Glomerular visceral epithelial cell (primary cell): Measurements from ENCODE around the gene COL9A2.
A peak's percentile ranks its signal among the peaks of the same experiment; 100 is the strongest.

Experiments
- DNase-seq: peaks from one replicate; pipeline ENCODE4 v3.0.0-alpha.2; 2016; ENCODE audit errors: extremely low spot score

The COL9A2 gene

GRCh38 chr1:40303051-40303771 lies 13.9 kb downstream of the COL9A2 start:
- no peak for DNase-seq

- no peak for DNase-seq
These were observed 14.6 kb downstream of the COL9A2 start for GRCh38 chr1:40302475-40302874.

- no peak for DNase-seq
These were observed 15.4 kb downstream of the COL9A2 start for GRCh38 chr1:40301541-40302299.

DNA sequence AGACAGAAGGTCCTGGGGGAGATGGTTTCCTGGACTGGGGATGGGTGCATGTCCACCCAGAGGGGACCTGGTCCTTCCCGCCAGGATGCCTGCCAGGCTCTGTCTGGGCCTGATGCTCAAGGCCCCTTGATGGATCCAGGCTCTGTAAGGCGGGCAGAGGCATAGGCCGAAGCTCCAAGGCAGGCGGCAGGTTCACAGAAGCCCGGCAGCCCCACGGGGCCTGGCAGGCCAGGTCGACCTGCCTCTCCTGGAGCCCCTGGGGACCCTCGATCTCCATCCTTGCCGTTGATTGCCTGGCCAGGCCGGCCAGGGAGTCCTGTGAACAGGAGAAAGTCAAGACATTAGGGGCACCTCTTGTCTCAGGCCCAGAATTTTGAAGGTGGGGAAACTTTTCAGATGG lies 16.0 kb downstream of the COL9A2 start:
- no peak for DNase-seq

DNA sequence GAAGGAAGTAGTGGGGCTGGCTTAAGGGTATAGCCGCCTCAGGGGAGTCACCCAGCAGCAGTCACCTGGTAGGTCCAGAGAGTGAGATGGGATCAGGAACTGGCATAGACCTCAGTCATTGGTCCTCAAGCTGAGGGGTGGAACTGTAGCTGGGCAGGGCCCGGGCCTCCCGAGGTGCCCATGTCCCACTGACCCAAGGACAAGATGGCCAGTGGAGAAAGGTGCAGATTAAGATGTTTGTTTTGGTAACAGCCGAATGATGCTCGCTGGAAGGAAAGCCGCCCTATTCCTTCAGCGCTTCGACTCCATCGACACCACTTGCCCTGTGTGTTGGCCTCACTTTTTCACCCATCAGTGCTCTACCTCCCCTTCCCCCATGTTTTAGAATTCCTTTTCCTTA lies 16.4 kb downstream of the COL9A2 start:
- no peak for DNase-seq

GRCh38 chr1:40300249-40300567 lies 16.9 kb downstream of the COL9A2 start:
- DNase-seq = no peak

- peak; percentile 61 for DNase-seq
These were observed 17.5 kb downstream of the COL9A2 start for GRCh38 chr1:40299366-40300248.

GRCh38 chr1:40291293-40291692 lies 25.8 kb downstream of the COL9A2 start:
- no peak for DNase-seq

- DNase-seq = no peak
These were observed 35.2 kb downstream of the COL9A2 start for GRCh38 chr1:40281853-40282252.

DNA sequence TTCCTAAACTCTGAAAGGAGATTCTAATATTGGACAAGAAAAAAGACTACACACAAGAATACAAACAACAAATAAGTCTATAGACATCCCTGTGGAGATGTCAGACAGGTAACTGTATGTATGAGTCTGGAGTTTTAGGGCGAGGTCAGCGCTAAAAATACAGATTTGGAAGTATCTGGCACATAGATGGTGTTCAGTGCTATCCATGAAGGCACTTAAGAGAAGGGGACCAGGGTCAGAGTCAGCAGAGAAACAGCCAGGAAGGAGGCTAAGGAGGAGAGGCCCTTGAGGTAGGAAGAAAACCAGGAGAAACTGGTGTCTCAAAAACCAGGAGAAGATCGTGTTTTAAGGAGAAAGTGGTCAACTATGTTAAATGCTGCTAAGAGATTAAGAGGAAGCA lies 41.0 kb downstream of the COL9A2 start:
- no peak for DNase-seq

- DNase-seq = no peak
These were observed 42.8 kb downstream of the COL9A2 start for GRCh38 chr1:40274331-40274730.

DNA sequence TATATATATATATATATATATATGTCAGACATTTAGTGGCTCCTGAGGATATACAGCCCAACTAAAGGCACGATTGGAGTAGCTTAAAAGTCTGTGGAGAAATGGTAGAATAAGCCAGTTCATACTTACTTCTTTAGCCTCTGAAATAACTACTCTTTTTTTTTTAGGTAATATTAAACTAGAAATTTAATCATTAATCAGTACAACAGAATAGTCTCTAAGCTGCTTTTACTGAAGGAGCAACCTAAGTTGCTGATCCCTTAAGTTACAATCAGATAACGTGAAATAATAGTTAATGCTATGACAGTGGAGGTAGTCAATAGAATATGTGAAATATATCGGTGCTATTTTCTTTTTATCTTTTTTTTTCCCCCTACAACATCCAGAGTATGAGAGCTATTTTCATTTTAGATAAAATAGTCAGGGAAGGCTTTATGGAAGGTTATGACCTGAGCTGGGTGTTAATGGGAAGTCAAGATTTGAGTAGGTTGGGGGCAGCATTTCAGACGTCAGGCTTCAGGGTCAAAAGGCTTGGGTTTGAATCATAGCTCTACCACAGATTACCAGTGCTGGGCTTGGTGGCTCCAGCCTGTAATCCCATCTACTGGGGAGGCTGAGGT lies 43.4 kb downstream of the COL9A2 start:
- DNase-seq = no peak

DNA sequence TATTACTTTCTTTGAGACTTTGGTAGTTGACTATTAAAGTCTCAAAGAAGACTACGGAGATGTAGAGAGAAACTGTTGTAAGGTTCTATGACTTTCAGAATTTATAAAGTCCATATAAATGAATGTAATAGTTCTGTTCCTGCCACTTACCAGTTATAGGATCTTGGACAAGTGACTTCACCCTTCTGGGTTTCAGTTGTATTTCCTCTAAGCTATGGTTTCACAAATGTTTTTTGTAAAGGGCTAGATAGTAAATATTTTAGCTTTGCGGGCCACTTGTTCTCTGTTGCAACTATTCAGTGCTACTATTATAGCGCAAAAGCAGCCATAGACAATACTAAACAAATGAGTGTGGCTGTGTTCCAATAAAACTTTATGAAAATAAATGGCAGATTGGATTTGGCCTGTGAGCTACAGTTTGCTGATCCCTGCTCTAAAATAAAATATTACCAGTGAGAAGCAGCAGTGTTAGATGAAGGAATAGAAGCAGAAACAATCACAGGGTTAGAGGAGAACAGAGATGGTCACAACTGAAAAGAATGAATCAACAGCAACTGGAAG lies 44.4 kb downstream of the COL9A2 start:
- no peak for DNase-seq

GRCh38 chr1:40270152-40270834 lies 46.8 kb downstream of the COL9A2 start:
- DNase-seq = peak; percentile 40

GRCh38 chr1:40268211-40268610 lies 48.9 kb downstream of the COL9A2 start:
- no peak for DNase-seq

DNA sequence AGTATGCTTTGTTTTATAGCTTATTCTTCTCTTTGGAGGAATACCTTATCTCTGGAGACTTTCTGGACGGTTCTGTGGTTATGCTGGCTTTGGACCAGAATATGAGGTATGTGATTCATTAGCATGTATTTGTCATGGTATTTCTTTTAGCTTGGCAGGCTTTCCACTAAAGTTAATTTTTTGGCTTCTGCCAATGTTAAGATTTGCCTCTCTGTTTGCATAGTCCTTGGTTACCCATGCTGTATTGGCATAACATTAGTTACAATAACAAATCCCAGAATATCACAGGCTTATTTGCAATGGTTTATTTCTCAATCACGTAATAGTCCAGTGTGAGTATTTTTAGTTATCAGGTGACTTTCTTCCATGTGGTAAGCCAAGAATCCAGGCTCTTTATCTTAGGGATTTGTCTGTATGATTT lies 49.3 kb downstream of the COL9A2 start:
- DNase-seq = peak; percentile 91

- DNase-seq = no peak
These were observed 50.1 kb downstream of the COL9A2 start for GRCh38 chr1:40266786-40267535.

DNA sequence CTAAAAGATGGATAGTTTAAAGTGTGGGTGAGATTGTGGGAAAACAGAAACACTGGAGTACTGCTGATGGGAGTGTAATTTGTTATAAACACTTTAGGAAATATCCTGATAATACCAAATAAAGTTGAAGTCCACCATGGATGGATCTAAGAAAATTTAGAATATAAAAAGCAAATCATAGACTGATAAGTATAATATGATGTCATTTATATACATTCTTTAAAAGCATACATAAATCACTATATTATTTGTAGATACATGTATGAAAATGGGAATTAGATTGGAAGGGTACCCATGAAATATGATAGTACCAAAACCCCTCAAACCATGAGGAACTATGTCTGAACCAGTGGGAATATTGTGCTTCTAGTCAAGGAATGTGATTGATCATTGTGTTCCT lies 51.2 kb downstream of the COL9A2 start:
- no peak for DNase-seq

- DNase-seq = no peak
These were observed 51.8 kb downstream of the COL9A2 start for GRCh38 chr1:40265298-40265697.

DNA sequence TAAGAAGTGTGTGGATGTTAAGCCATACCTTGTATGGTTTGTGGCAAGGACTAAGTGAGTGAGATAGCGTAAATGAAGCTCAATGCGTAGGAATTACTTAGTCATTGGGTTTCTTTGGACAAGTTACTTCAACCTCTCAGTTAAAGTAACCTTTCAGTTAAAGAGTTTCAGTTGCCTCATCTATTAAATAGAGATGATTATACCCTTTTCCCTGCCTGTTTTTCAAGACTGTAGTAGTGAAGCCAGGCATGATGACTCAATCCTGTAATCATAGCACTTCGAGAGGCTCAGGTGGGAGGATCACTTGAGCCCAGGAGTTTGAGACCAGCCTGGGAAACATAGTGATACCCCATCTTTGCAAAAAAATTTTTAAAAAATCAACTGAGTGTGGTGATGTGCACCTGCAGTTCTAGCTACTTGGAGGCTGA lies 52.7 kb downstream of the COL9A2 start:
- DNase-seq = no peak

DNA sequence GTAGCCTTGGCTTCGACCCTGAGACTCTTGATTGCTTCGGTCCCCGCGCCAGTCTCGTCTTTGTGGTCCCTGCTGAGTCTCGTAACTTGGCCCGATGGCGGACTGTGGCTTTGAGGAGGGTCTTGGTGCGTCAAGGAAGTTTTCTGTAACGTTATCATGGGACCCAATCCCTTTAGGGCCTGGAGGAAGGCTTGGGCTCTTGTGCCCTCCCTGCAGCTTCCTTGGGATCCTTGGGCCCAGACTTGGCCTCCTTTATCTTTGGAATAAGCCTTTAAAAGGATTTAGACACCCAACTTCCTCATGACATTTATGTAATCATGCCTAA lies 58.7 kb downstream of the COL9A2 start:
- peak; percentile 21 for DNase-seq
